ENCODE data around the gene SGTA.

Gene SGTA

DNA sequence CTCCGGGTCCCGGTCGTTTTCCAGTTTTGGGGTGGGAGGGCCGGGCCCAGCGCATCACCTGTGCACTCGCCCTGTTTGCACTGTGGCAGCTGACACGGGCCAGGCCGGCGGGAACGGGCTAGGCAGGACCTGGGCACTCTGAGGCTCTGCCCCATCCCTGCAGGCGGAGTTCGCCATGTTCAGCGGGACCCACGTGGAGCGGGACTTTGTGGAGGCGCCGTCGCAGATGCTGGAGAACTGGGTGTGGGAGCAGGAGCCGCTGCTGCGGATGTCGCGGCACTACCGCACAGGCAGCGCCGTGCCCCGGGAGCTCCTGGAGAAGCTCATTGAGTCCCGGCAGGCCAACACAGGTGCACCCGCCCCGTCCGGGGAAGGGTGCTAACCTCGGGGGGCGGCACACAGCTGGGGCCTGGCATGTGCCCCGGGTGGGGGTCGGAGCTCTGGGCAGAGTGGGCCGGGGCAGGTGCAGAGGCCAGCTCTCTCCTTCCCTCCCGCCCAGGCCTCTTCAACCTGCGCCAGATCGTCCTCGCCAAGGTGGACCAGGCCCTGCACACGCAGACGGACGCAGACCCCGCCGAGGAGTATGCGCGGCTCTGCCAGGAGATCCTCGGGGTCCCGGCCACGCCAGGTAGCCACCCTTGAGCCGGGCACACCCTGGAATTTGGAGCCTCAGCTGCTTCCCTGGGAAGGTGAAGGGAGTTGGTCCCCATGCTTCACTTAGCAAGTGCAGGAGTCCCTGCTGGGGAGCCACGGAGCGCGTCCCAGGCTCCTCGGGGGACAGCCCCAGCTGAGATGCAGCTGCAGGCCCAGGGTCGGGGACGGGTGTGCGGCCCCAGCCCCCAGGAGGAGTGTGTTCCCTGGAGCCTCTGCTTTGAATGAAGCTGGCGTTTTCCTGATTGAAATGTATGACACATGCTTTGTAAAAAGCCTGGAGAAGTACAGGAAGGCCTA, 27.3 kb upstream of the SGTA start:
- in situ Hi-C loops (cut with MboI; ENCODE audit: low sequenced_read_pairs) = no loop called here

DNA sequence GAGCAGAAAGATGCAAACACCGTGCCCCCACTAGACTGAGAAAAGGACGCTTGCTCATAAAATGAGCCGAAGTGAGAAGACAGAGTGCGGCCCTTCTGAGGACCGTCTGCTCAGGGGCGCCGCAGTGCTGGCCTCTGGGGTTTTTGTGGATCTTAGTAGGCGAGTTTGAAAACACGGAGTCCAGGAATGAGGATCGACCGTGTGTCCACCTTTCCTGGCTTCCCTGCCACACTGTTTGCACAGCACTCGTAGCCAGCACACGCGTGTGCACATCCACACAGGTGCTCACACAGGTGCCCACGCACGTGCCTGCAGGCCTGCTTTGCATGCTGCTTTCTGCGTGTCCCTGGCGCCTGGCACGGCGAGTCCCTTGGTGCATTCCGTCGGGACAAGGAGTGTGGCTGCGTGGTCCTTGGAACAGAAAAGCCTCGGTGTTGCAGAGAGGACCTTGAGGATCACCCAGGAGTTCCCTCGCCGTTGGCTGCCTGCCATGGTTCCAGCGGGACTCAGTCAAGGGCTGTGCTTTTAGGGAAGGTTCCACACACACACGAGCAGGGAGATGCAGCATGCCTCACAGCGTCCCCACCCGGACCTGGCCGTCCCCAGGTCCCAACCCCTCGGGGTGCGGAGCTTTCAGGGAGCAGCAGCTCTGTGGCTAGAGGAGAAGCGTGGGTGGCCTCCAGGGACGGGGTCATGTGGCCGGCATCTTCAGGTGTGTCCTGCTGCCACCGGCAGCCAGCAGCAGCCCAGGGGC, 26.5 kb upstream of the SGTA start:
- in situ Hi-C loops (cut with MboI; ENCODE audit: low sequenced_read_pairs) = no loop called here

DNA sequence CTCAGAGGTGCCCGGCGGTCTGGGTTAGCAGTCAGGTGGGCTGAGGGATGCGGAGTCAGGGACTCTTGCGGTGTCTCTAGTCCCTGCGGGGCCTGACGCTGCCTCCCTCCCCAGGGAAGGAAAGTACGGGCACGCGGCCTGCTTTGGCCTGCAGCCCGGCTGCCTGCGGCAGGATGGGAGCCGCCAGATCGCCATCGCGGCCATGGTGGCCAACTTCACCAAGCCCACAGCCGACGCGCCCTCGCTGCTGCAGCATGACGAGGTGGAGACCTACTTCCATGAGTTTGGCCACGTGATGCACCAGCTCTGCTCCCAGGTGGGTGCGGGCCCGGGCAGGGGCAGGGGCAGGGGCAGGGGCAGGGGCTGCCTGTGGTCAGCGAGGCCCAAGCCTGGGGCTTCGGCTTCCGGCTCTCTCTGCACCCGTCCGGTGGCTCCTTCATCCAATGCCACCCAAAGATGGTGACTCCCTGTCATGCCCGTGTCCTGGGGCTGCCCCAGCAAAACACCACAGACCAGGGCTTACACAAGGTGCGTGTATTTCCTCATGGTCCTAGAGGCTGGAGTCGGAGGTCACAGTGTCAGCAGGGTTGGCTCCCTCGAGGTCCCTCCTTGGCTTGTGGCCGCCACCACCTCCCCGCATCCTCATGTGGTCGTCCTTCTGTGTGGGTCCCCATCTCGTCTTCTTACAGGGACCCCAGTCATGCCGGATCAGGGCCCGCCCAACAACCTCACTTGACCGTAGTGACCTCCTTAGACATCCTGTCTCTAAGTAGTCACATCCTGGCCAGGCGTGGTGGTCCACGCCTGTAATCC, 25.3 kb upstream of the SGTA start:
- in situ Hi-C loops (cut with MboI; ENCODE audit: low sequenced_read_pairs) = no loop called here

DNA sequence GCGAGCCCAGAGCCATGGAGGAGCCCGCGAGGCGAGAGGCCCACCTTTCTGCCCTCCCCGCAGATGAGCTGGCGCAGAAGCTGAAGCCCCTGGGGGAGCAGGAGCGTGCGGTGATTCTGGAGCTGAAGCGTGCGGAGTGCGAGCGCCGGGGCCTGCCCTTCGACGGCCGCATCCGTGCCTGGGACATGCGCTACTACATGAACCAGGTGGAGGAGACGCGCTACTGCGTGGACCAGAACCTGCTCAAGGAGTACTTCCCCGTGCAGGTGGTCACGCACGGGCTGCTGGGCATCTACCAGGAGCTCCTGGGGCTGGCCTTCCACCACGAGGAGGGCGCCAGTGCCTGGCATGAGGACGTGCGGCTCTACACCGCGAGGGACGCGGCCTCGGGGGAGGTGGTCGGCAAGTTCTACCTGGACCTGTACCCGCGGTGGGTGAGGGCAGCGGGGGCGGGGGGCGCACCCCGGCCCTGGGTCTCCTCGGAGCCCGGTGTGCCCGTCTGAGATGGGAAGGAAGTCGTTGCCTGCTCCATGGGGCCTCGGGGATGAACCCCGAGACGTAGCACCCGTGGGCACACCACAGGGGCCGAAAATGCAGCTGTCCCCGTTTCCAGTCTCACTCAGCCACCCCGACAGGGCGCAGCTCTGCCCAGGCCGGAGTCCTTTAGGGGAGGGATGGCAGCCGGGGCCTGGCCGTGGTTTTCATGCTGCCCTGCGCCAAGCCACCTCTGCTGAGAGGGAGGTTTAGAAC, 24.5 kb upstream of the SGTA start:
- in situ Hi-C loops (cut with MboI; ENCODE audit: low sequenced_read_pairs) = no loop called here

DNA sequence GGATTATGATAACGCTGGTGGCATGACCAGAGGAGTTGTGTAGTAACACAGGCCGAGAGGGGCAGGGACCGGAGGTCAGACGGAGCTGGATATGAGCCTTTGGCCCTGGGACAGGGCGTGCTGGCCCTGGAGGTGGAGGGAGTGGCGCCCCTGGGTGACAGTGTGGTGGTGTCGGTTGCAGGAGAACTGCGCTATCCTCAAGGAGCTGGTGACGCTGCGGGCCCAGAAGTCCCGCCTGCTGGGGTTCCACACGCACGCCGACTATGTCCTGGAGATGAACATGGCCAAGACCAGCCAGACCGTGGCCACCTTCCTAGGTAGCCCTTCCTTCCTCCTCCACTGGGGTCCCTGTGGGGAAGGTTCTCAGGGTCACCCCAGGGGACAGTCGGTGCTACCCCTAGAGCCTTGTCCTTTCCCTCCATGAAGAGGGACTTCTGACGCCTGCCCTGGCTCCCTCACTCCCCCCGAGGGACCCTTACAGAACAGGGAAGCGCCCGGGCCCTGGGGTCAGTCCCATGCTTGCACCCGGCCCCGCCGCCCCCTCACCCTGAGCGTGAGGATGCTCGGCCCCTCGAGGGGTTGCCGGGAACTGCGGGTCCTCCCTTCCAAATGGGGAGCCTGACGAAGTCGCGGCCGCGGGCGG, 23.8 kb upstream of the SGTA start:
- in situ Hi-C loops (cut with MboI; ENCODE audit: low sequenced_read_pairs) = no loop called here

DNA sequence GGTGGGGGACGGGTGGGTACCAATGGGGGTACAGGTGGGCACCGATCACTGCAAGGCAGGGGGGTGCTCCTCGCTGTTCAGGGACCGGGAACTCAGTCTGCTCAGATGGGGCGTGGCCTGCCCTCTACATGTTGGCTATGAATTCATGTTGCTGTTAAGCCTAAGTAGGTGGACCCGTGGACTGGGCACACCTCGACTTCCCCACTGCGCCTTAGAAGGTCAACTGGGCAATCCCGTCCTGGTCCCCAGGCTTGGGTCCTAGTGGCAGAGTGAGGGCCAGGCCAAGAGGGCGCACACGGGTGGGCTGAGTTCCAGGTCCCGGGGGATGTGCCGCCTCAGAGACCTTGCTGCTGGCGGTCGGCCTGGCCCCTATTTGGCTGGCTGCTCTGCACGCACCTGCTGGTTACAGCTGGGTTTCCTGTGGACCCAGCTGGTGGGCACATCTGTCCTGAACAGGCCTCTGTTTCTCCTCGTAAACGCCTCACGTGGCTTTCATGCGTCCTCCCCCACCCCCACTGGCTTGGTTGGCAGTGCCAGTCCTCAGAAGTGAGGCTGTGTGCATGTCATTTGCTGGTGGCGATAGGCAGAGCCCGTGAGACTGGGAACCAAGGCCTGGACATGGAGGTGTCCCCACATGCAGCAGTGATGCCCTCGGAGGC, 23.0 kb upstream of the SGTA start:
- in situ Hi-C loops (cut with MboI; ENCODE audit: low sequenced_read_pairs) = no loop called here

DNA sequence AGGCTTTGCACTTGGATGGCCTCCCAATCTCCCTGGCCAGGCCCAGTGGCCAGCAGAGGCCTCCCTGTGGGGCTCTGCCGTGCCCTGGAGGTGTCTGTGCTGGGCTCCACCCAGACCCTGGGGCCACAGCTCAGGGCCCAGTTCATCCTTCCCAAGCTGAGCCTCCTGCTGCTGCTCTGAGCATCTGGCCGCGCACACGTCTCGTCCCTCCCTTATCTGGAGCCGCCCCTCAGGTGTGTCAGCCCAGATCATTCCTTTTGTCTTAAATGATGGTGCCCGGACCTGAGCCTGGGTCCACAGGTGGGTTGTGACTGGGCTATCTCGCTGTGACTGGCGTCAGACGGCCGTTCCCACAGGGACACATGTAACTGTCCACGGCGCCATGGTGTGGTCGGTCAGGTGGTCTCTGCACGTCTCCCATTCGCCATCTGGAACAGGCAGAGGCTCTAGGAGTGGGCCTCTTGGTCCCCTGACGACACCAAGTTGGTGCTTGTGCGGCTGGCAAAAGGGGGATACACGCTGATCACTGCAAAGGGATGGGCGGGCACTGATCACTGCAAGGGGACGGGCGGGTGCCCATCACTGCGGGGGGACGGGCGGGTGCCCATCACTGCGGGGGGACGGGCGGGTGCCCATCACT, 22.3 kb upstream of the SGTA start:
- in situ Hi-C loops (cut with MboI; ENCODE audit: low sequenced_read_pairs) = no loop called here

DNA sequence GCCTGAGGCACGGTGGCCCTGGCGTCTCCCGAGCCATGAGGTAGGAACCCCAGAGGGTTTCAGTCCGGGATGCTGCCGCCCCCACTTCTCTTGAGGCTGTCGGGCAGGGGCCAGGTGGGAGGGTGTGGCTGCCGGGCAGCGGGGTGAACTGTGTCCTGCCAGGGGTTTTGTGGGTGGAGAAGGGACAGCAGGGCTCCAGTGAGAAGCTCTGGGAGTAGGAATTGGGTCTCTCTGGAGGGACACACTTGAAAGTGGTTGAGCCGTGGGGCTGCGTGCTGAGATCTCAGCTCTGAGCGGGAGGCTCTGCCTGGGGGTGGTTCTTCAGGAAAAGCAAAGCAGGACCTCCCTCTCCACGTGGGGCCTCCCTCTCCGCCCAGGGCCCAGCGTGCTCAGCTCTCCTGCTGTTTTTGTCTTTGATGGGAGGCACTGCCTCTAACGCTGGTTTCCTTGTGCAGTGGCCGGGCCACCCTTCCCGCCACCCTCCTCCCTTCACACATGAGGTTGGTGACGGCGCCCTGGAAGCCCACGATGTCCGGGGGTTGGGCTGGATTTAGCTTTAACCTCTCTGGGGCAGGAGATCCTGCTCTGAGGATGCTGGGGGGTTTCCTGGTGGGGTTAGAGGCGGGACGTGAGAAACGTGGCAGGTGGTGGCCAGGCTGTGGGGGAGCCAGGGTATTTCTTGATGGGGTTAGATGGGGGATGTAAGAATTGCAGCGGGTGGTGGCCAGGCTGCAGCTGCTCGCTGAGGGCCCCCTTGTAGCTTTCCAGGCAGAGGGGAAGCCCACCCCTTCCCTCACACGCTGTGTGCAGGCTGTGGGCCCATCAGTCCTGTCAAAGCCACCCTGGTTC, 21.3 kb upstream of the SGTA start:
- in situ Hi-C loops (cut with MboI; ENCODE audit: low sequenced_read_pairs) = no loop called here

DNA sequence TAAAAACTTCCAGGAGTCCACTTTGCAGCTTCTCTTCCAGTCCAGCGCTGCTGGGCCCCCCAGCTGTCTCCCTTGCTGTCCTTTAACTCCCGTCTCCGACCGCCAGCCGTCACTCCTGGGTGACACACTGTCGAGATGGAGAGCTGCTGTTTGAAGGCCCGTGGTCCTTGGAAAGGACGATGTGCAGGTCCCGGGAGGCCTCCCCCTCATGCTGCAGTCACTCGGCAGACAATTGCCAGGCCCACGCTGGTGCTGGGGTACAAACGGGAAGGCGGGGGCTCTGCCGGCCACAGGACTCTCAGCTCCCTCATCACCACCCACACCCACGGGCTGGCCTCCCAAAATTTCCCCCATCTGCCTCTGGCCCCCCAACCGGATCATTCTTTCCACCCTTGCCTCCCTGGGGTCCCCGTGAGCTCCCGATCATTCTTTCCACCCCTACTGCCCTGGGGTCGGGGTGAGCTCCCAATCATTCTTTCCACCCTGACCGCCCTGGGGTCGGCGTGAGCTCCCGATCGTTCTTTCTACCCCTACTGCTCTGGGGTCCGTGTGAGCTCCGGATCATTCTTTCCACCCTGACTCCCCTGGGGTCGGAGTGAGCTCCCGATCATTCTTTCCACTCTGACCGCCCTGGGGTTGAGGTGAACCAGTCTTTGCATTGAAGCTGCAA, 20.5 kb upstream of the SGTA start:
- in situ Hi-C loops (cut with MboI; ENCODE audit: low sequenced_read_pairs) = no loop called here

DNA sequence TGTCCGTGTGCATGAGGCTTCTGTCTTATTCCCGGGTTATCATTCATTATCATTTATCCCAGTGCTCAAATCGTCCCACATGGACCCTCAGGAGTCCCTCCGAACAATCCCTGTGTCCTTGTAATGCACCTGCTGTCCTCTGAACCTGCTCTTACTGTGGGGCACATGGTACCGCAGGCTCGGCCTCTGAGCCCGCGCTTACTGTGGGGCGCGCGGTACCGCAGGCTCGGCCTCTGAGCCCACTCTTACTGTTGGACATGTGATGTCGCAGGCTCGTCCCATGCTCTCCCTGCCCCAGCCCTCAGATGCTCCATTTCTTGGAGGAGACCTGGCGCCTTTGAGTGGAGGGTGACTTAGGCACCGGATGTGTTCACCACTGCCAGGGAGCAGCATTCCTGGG, 19.8 kb upstream of the SGTA start:
- in situ Hi-C loops (cut with MboI; ENCODE audit: low sequenced_read_pairs) = no loop called here

DNA sequence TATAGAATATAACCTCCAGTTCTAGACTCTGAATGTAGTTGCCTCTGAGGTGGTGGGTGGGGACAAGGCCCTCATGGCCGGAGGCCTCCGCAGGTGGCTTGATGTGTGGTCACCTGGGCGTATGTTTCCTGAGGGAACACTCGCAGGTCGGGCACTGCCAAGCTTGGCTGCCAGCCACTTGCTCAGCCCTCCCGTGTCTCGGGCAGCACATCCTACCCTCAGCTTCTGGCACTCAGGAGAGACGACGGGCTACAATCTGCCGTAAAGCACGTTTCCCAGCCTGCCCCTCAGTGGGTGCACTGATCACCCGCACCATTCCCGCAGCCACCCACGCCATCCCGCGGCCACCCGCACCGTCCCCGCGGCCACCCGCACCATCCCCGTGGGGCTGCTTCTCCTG, 17.4 kb upstream of the SGTA start:
- in situ Hi-C loops (cut with MboI; ENCODE audit: low sequenced_read_pairs) = no loop called here

DNA sequence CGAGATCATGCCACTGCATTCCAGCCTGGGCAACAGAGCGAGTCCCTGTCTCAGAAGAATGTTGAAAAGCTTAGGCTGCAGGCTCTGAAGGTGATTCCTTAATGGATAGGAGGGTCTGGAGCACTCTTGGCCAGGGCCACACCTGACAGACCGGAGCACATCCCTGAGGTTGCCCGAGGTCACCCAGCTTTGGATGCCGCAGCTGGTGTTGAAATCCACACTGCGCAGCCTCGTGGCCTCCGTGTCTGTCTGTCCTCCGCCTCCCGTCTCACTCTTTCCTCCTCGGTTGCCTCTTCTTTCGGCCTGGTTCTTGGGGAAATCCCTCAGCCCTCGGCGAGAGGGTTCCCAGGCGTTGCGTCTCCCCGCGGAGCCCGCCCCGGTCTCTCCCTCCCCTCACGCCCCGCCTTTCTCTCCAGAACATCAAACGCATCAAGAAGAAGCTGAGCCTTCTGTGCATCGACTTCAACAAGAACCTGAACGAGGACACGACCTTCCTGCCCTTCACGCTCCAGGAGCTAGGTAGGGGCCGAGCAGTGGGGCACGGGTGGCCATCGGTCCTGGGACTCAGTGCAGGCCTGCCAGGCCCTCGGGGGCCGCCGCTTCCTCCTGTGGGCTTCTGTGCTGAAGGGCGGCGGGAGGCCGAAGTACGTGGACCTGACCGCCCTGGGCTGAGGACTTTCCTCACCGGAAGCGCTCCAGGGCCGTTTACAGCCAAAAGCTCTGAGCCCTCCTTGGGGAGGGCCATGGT, 16.4 kb upstream of the SGTA start:
- in situ Hi-C loops (cut with MboI; ENCODE audit: low sequenced_read_pairs) = no loop called here

DNA sequence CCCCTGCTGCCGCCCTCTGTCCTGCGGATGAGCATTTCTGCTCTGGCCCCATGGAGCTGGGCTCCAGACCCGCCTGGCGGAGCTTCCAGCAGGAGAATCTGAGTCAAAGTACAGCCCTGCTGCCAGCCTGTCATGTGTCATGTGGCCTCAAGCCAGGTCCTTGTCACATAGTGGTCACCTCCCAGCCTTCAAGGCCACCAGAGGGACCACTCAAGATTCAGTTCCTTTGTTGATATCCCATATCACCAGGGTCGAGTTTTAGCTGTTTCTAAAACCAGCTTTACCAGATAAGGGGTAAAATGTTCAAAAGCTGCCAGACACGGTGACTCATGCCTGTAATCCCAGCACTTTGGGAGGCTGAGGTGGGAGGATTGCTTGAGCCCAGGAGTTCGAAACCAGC, 15.7 kb upstream of the SGTA start:
- in situ Hi-C loops (cut with MboI; ENCODE audit: low sequenced_read_pairs) = no loop called here

DNA sequence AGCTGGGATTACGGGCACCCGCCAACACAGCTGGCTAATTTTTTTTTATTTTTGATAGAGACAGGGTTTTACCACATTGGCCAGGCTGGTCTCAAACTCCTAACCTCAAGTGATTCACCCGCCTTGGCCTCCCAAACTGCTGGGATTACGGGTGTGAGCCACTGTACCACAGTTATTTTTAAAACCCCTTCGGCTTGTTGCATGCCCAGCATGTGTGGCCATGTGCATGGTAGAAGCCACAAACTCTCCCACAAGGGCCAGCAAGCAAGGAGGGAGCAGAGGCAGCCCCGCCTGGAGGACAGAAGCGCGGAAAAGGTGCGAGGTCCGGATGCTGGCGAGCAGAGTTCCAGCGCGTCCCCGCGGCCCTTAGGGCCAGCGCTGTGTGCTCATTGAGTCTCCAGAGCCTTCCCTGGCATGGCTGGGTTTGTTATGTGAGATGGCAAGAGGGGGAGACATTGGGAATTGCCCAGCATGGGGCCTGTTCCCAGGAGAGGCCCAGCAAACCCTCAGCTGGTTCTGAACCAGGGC, 15.1 kb upstream of the SGTA start:
- in situ Hi-C loops (cut with MboI; ENCODE audit: low sequenced_read_pairs) = no loop called here

DNA sequence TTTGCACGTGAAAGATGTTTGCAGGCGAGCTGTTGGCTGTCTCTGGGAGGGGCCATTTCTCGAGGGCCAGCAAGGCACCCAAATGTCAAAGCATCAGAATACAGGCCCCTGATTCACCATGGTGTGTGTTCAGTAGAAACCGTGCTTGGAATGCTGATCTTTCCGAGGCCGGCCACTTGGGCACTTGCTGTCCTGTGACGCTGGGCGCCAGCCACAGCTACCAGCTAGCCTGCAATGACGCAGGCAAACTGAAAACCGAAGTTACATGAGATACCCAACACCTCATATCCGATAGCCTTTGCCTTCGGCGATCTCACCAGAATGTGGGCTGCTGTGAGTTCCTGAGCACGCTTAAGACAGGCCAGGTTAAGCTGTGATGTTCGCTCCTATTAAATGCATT, 14.2 kb upstream of the SGTA start:
- in situ Hi-C loops (cut with MboI; ENCODE audit: low sequenced_read_pairs) = no loop called here

DNA sequence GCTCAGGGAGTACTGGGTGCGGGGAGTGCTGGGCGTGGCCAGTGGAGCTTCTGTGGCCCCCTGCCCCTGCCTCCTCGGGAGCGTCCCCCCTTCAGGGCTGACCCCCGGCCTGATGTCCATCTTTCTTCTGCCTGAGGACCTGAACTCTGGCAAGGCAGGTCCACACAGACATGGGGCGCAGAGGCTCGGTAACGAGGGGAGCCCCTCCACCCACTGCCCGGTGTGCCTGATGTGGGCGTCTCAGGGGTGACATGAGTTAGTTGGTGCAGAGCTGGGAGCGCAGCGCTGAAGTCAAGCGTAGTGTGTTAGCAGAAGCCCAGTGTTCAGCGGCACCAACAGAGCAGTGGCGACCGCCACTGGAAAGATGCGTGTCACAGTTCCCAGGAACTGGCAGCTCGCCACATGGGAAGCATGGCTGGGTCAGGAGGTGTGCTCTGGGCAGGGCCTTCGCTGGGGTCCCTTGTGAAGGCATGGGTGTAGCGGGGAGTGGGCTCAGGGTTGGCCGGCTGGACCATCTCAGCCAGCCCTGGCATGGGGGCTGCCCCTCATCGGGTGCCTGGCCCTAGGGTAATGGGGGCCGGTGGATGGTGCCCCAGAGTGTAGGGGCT, 13.7 kb upstream of the SGTA start:
- in situ Hi-C loops (cut with MboI; ENCODE audit: low sequenced_read_pairs) = no loop called here
